Measurements from ENCODE around the gene RPL12.

RPL12 gene

DNA sequence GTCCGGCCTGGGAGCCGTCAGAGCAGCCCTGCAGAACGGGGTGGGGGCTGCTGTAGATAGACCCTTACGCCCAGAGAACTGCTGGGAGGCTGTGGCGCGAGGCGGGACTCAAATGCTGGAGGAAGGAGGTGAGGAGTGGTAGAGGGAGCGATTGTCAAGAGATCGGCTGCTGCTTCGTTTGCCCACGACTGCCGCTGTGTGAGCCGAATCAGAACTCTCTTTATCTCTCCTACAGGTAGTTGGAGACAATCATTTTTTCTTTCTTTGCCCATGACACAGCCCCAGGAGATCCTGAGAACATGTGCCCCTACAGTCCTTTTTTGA lies 26.6 kb downstream of the RPL12 start:
- no peaks in the 10 kb centered on the region for H3K9me3 ChIP-seq (ENCODE audit: control insufficient read depth, low read length)
- peaks cover 23% of the 10 kb centered on the region for H3K4me1 ChIP-seq (ENCODE audit: control insufficient read depth, insufficient read depth, low read length)
- H3K36me3 ChIP-seq (ENCODE audit: control insufficient read depth, insufficient read depth, low read length), result no peaks in the 10 kb centered on the region
- peak overlapping the region; percentile 85 for H3K4me3 ChIP-seq (ENCODE audit: low read length)
- H3K27me3 ChIP-seq (ENCODE audit: control insufficient read depth, insufficient read depth, low read length), result no peaks in the 10 kb centered on the region
- H3K9ac ChIP-seq (ENCODE audit: low read length), result peak overlapping the region; percentile 92

DNA sequence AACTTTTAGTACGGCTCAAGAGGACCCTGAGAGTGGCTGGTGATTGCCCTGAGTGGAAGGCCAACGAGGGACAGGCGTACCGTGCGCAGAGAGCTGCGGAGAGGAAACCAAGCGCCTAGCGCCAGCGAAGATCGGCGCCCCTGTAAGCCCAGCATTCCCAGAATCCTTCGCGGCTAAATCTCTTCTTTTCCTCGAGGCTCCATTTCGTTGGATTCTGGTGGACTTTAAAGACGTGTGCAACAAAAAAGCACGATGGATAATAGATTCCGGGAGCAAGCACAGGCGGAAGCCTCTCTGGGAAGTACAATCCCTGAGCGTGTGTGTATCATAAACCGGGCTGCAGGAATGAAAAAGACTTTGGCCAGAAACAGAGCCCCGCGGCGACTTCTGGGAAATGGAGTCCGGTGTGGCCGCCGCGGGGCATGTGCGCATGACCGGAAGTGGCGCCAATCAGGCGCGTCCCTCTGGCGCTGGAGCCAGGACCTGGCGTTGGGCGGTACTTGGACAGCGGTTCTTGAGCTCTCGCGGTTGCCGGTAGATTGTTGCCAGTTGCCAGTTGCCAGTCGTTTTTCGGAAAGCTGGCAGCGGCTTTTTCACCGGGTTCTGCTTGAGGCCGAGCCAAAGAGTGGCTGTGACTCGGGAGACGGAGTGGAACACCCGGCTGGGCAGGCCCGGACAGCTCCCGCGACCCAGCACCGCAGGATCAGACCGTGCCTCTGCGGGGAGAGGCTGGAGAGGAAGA lies 27.1 kb downstream of the RPL12 start, which contains the start of gene ZNF79:
Gene ZNF79 (plus strand): TSS at position 449 of the 742 bp plus-strand sequence. CDS start 406 bp downstream, outside the sequence.
- Histone ChIP-seq H3K4me1 (ENCODE audit: control insufficient read depth, insufficient read depth, low read length) (peaks cover 23% of the 10 kb centered on the region), H3K9ac (ENCODE audit: low read length) (peak within 1 kb of the TSS; percentile 92), H3K36me3 (ENCODE audit: control insufficient read depth, insufficient read depth, low read length) (no peaks in the 10 kb centered on the region), H3K27me3 (ENCODE audit: control insufficient read depth, insufficient read depth, low read length) (no peaks in the 10 kb centered on the region), H3K9me3 (ENCODE audit: control insufficient read depth, low read length) (no peaks in the 10 kb centered on the region), H3K4me3 (ENCODE audit: low read length) (peak within 1 kb of the TSS; percentile 85)

DNA sequence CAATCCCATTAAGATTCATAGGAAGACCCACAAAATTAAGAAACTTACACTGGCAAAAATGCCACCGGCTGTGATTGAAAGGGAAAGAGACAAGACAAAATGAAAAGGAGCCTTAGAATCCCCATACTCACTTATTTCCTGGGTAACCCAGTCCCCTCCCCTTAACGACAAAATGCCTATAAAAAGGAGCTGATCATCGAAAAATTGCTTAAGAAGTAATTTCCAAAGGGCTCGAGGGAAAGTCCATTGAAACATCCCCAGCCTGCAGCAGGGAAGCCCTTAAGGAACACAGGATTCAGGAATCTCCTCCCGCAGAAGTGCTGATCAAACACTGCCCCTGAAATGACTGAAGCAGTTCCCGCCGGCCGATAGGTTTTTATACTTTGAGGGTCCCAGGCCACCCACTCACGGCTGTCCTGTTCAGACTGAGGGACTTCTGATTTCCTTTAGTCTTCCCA lies 27.7 kb downstream of the RPL12 start:
- Histone ChIP-seq H3K9ac (ENCODE audit: low read length) (peak overlapping the region; percentile 92), H3K36me3 (ENCODE audit: control insufficient read depth, insufficient read depth, low read length) (no peaks in the 10 kb centered on the region), H3K4me3 (ENCODE audit: low read length) (peak overlapping the region; percentile 85), H3K27me3 (ENCODE audit: control insufficient read depth, insufficient read depth, low read length) (no peaks in the 10 kb centered on the region), H3K9me3 (ENCODE audit: control insufficient read depth, low read length) (no peaks in the 10 kb centered on the region), H3K4me1 (ENCODE audit: control insufficient read depth, insufficient read depth, low read length) (peaks cover 23% of the 10 kb centered on the region)

DNA sequence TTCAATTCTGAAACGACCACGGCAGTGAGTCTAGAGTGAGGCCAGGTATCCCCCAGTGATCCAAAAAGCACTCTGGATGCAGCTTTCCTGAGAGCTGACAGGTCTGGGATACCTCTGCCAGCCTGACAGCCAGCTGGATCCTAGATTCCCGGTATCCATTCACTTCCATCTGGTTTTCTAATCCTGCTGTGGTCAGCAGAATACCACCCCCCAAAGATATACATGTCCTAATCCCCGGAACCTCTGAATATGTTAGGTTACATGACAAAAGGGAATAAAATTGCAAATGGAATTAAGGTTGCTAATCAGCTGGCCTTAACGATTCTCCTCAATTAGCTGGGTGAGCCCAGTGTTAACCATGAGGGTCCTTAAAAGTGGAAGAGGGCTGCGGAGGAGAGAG lies 28.4 kb downstream of the RPL12 start:
- Histone ChIP-seq H3K9me3 (ENCODE audit: control insufficient read depth, low read length) (no peaks in the 10 kb centered on the region), H3K4me3 (ENCODE audit: low read length) (peak overlapping the region; percentile 85), H3K9ac (ENCODE audit: low read length) (peak overlapping the region; percentile 92), H3K27me3 (ENCODE audit: control insufficient read depth, insufficient read depth, low read length) (no peaks in the 10 kb centered on the region), H3K4me1 (ENCODE audit: control insufficient read depth, insufficient read depth, low read length) (peaks cover 23% of the 10 kb centered on the region), H3K36me3 (ENCODE audit: control insufficient read depth, insufficient read depth, low read length) (no peaks in the 10 kb centered on the region)

DNA sequence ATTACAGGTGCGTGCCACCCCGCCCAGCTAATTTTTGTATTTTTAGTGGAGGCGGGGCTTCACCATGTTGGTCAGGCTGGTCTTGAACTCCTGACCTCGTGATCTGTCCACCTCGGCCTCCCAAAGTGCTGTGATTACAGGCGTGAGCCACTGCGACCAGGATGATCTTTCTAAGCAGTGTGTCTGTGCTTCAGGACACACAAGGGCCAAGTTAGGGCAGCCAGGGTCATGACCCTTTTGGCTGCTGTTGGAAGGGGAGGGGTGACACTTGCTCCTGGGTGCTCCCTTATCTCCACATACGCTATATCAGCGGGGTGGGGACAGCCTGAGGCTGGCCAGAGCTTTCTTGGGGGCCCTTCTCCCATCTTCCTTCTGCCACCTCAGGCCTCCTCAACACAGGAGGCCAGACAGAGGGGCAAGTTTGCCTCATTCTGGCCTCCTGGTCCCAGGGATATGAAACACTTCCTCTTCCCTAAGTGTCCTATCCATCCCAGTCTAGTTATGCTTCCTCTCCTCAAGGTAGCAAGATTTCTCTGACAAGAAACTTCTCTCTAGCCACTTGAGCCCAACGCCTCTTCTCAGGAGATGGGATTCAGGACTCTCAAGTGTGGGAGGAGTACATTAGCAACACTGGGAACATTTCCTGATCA lies 28.9 kb downstream of the RPL12 start:
- Histone ChIP-seq H3K4me1 (ENCODE audit: control insufficient read depth, insufficient read depth, low read length) (peaks cover 23% of the 10 kb centered on the region), H3K9ac (ENCODE audit: low read length) (no peak overlapping the region), H3K4me3 (ENCODE audit: low read length) (peak overlapping the region; percentile 18)

DNA sequence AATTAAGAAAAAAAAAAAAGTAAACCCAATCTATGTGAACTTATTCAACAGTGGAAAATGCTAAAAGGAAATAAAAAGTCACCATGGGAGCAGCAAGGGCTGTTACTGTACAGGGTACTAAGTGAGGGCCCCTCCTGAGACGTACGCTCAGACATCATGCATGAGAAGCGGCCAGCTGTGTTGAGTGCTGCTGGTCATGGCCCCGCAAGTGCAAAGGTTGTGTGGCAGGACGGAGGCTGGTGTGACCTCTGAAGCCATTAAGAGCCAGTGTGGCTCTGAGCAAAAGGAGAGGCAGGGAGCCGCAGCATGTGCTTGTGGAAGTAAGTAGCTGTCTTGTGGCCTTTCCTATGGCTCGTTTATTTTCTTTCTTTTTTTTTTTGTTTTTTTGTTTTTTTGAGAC lies 30.1 kb downstream of the RPL12 start:
- Histone ChIP-seq H3K36me3 (ENCODE audit: control insufficient read depth, insufficient read depth, low read length) (no peaks in the 10 kb centered on the region), H3K9ac (ENCODE audit: low read length) (no peak overlapping the region), H3K4me1 (ENCODE audit: control insufficient read depth, insufficient read depth, low read length) (peaks cover 23% of the 10 kb centered on the region)

More for the DNA sequence above, 28.9 kb downstream of the RPL12 start:
- Histone ChIP-seq H3K27me3 (ENCODE audit: control insufficient read depth, insufficient read depth, low read length) (no peaks in the 10 kb centered on the region), H3K36me3 (ENCODE audit: control insufficient read depth, insufficient read depth, low read length) (no peaks in the 10 kb centered on the region), H3K9me3 (ENCODE audit: control insufficient read depth, low read length) (no peaks in the 10 kb centered on the region)

DNA sequence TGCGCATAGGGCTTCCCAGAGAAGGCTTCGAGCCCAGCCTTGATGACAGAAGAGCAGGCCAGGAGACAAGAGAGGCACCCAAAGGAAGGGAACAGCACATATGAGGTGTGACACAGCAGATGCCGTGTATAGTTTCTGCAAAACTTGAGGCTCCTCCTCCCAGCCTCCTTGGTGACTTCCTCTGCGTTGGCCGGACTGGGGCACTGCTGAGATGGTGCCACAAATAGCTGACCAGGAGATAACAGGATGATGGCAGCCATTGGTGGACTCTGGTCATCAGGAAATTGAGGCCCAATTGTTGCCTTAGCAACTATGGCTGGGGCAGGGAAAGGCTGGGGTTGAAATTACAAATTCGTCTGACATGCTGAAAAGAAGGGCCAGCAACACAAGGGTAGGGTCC lies 31.9 kb downstream of the RPL12 start:
- H3K27me3 ChIP-seq (ENCODE audit: control insufficient read depth, insufficient read depth, low read length), result no peaks in the 10 kb centered on the region
- no peak overlapping the region for H3K9ac ChIP-seq (ENCODE audit: low read length)
- no peaks in the 10 kb centered on the region for H3K36me3 ChIP-seq (ENCODE audit: control insufficient read depth, insufficient read depth, low read length)
- H3K9me3 ChIP-seq (ENCODE audit: control insufficient read depth, low read length), result no peaks in the 10 kb centered on the region
- H3K4me3 ChIP-seq (ENCODE audit: low read length), result no peak overlapping the region
- peaks cover 11% of the 10 kb centered on the region for H3K4me1 ChIP-seq (ENCODE audit: control insufficient read depth, insufficient read depth, low read length)

More for the DNA sequence above, 30.1 kb downstream of the RPL12 start:
- no peaks in the 10 kb centered on the region for H3K9me3 ChIP-seq (ENCODE audit: control insufficient read depth, low read length)
- H3K4me3 ChIP-seq (ENCODE audit: low read length), result no peak overlapping the region
- no peaks in the 10 kb centered on the region for H3K27me3 ChIP-seq (ENCODE audit: control insufficient read depth, insufficient read depth, low read length)

DNA sequence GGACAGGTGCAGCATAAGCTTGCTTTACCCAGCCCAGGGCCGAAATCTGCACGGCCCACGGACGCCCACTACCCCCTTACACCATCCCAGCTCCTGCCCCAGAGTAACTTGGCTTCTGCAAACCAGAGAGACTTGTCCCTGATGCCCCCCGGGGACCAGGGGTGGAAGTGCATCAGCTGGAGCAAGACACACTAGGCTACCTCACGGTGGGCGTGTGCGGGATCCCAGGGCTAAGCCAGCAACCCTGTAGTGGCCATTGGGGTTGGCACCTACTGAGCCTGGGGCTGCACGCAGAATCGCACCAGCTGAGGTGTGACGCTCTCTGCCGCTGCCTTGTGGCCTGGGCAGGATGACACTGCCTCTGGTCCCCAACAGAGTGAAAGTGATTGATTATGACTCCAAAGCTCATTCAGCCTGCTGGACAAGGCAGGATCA lies 33.2 kb downstream of the RPL12 start:
- H3K4me3 ChIP-seq (ENCODE audit: low read length), result no peak overlapping the region
- no peak overlapping the region for H3K9ac ChIP-seq (ENCODE audit: low read length)
- peaks cover 10% of the 10 kb centered on the region for H3K4me1 ChIP-seq (ENCODE audit: control insufficient read depth, insufficient read depth, low read length)
- H3K27me3 ChIP-seq (ENCODE audit: control insufficient read depth, insufficient read depth, low read length), result no peaks in the 10 kb centered on the region
- no peaks in the 10 kb centered on the region for H3K9me3 ChIP-seq (ENCODE audit: control insufficient read depth, low read length)
- H3K36me3 ChIP-seq (ENCODE audit: control insufficient read depth, insufficient read depth, low read length), result no peaks in the 10 kb centered on the region

DNA sequence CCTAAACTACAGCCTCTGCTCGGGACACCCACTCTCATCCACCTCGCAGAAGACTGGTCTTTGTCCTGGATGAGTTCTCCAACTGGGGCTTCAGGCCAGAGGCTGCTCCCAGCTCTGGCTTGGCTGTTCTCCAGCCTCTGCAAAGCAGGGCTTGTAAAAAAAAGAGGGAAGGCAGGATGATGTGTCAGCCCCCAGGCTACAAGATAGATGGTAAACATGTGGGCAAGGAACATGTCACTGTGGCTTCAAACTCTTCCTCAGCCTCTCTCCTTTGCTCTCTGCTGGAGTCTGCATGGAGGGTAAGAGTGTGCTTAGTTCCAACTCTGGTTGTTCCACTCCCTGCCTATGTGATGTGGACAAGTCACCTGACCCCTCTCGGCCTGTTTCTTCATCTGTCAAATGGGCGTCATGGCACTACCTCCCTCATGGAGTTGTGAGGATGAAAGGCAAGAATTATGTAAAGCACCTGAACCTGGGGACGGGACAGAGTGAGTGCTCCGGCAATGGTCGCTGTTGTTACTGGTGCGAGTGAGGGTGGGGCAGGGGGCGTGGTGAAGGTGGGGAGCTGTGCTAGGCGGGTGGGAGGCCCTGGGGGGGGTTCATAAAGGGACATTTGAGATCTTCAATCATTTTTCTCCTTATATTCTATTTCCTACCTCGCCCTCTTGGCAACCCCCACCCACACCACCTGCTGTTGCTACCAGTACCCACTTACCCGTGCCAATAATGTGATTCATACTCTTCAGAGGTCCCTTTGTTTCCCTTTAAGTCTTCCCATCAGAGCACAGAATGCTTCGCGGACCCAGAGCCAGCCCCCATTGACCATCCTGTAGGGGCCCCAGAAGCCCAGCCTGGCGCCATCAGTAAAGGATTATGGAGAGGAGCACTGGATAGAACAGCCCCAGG lies 33.8 kb downstream of the RPL12 start:
- H3K4me1 ChIP-seq (ENCODE audit: control insufficient read depth, insufficient read depth, low read length), result peaks cover 4% of the 10 kb centered on the region
- no peaks in the 10 kb centered on the region for H3K36me3 ChIP-seq (ENCODE audit: control insufficient read depth, insufficient read depth, low read length)
- H3K4me3 ChIP-seq (ENCODE audit: low read length), result no peak overlapping the region
- no peaks in the 10 kb centered on the region for H3K9me3 ChIP-seq (ENCODE audit: control insufficient read depth, low read length)
- H3K27me3 ChIP-seq (ENCODE audit: control insufficient read depth, insufficient read depth, low read length), result no peaks in the 10 kb centered on the region
- H3K9ac ChIP-seq (ENCODE audit: low read length), result no peak overlapping the region

DNA sequence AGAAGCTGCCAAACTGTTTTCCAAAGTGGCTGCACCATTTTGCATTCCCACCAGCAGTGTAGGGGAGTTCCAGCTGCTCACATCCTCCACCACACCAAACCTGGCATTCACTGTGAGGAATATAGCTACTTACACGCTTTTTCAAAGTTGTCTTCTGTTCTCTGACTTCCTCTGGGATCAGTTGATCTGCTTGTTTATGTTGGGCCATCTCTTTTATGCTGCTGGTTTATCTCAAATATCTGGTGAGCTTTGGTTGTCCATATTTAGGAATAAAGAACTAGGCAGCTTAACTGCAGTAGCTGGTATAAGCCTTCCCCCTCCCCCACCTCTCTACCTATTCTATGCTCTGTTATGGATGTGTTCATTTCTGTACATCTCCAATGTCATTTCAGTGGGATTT lies 35.5 kb downstream of the RPL12 start:
- Histone ChIP-seq H3K27me3 (ENCODE audit: control insufficient read depth, insufficient read depth, low read length) (no peaks in the 10 kb centered on the region), H3K9me3 (ENCODE audit: control insufficient read depth, low read length) (no peaks in the 10 kb centered on the region), H3K9ac (ENCODE audit: low read length) (no peak overlapping the region), H3K36me3 (ENCODE audit: control insufficient read depth, insufficient read depth, low read length) (no peaks in the 10 kb centered on the region), H3K4me1 (ENCODE audit: control insufficient read depth, insufficient read depth, low read length) (no peaks in the 10 kb centered on the region), H3K4me3 (ENCODE audit: low read length) (no peak overlapping the region)

DNA sequence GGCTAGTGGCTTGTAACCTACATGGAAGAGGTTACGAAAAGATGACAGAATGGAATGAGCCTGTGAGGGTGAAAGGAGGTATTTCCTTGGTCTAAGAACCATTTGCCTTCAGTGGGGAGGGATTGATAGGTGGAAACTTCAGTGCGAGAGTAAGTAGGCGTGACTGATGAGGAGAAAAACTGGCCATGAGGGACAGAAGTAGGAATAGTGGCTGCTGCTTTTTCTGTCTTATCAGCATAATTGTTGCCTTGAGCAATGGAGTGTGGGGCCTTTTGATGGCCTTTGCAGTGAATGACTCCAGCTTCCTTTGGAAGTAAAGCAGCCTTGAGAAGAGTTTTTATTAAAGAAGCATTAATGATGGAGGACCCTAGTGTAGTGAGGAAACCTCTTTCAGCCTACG lies 36.1 kb downstream of the RPL12 start:
- H3K9me3 ChIP-seq (ENCODE audit: control insufficient read depth, low read length), result no peaks in the 10 kb centered on the region
- H3K36me3 ChIP-seq (ENCODE audit: control insufficient read depth, insufficient read depth, low read length), result no peaks in the 10 kb centered on the region
- H3K4me1 ChIP-seq (ENCODE audit: control insufficient read depth, insufficient read depth, low read length), result no peaks in the 10 kb centered on the region
- H3K9ac ChIP-seq (ENCODE audit: low read length), result no peak overlapping the region
- H3K4me3 ChIP-seq (ENCODE audit: low read length), result no peak overlapping the region
- H3K27me3 ChIP-seq (ENCODE audit: control insufficient read depth, insufficient read depth, low read length), result no peaks in the 10 kb centered on the region

DNA sequence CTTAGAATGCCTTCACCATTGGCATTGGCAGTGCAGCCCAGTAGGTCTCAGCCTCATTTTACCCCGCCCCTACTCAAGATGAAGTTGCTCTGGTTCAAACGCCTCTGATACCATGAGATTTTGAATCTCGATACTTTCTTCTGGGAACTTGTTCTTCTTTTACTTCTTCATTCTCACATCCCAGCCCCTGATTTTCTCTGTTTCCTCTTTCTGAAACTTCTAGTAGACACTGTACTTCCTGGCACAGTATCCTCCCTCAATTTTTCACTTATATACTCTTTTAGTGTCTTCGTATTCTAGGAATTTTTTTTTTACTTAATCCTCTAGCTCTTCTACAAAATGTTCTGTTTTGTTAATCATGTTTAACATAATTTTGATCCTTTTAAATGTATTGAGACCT lies 40.1 kb downstream of the RPL12 start:
- no peaks in the 10 kb centered on the region for H3K27me3 ChIP-seq (ENCODE audit: control insufficient read depth, insufficient read depth, low read length)
- no peaks in the 10 kb centered on the region for H3K36me3 ChIP-seq (ENCODE audit: control insufficient read depth, insufficient read depth, low read length)
- no peak overlapping the region for H3K4me3 ChIP-seq (ENCODE audit: low read length)
- no peak overlapping the region for H3K9ac ChIP-seq (ENCODE audit: low read length)
- peaks cover 11% of the 10 kb centered on the region for H3K4me1 ChIP-seq (ENCODE audit: control insufficient read depth, insufficient read depth, low read length)
- no peaks in the 10 kb centered on the region for H3K9me3 ChIP-seq (ENCODE audit: control insufficient read depth, low read length)

Measured in mucosa of stomach (tissue), 1 donor.